ENCODE measurements around the gene NTF3.

DNA sequence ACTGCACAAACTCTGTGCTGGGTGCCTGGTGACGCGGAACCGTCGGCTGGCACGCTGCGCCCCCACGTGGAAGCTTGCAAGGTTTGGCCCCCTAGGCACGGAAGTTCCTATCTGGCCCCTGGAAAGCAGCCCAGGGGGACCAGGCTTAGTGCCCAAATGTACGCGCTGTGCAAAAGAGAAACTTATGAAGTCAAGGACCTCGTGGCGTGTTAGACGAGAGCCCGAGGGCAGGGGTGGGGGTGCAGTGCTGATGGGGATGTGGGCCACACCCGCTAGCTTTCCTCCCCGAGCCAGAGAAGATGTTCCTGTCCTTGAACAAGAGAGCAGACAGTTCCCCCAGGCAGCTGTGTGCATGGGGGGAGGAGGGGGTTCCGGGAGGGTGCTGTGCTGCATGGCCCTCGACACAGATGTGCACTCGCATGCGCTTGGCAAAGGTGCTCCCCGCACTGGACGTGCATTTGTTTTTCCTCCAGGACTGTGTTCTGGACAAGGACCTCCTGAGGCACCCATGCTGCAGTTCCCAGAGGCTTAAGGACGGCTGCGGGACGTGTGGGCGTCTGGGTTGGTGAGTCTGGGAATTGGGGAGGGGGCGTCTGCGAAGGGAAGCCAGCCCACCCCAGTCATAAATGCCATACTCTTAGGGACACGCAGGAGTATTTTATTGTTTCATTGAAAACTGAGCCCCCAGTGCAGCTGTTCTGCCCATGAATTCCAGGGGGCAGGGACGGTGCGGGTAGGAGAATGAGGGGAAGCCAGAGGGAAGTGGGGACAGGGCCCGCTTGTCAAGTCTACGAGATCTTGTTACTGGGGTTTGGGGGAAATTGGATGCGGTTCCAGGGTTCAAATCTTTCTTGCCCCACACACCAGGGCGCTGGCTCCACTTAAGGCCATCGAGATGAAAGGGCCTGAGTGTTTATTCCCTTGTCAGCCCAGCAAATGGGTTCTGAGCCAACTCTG, 80.0 kb downstream of the NTF3 start:
- TF ChIP-seq, protein P1, sequence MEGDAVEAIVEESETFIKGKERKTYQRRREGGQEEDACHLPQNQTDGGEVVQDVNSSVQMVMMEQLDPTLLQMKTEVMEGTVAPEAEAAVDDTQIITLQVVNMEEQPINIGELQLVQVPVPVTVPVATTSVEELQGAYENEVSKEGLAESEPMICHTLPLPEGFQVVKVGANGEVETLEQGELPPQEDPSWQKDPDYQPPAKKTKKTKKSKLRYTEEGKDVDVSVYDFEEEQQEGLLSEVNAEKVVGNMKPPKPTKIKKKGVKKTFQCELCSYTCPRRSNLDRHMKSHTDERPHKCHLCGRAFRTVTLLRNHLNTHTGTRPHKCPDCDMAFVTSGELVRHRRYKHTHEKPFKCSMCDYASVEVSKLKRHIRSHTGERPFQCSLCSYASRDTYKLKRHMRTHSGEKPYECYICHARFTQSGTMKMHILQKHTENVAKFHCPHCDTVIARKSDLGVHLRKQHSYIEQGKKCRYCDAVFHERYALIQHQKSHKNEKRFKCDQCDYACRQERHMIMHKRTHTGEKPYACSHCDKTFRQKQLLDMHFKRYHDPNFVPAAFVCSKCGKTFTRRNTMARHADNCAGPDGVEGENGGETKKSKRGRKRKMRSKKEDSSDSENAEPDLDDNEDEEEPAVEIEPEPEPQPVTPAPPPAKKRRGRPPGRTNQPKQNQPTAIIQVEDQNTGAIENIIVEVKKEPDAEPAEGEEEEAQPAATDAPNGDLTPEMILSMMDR (conservative IDR thresholded peaks at IDR 0.05; ENCODE audit: low read length), result peak; percentile 62
- TF ChIP-seq EZH2phosphoT487 (IDR thresholded peaks at IDR 0.05; ENCODE audit: borderline replicate concordance), result no peak

All from Loucy (cell line).